Stimulated activated CD4-positive, alpha-beta T cell treated with anti-CD3 and anti-CD28 coated beads, Interleukin-15, amount 100 ng/mL, for 24 hours (primary cell): ENCODE measurements around the gene GAS5.

ENCODE experiments used
- DNase-seq: peaks from one replicate; pipeline ENCODE4 v3.0.0-alpha.2; 2020

GAS5 gene

DNA sequence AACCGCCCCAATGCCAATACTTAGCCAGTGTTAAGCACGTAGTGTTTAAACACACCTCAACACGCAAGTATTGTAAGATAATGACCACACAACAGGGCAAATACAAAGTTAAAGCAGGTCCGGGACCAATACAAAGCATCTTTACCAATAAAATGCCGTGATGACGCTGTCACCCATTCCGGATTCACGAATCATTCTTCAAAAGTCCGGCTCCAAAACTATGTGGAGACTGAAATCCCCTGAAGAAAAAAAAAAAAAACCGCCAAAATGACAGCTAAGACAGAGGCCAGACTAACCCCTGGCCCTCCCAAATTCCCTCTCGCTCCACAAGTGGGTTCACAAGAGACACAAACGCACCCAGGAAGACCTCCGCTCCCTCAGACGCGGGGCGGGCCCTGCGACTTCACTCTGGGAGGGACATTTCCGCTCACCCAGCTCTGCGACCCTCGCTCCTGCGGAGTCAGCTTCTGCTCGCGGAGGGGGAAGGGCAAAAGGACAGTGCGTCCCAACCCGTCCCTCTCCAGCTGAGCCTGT lies 43.9 kb downstream of the GAS5 start:
- DNase-seq, result no peak

DNA sequence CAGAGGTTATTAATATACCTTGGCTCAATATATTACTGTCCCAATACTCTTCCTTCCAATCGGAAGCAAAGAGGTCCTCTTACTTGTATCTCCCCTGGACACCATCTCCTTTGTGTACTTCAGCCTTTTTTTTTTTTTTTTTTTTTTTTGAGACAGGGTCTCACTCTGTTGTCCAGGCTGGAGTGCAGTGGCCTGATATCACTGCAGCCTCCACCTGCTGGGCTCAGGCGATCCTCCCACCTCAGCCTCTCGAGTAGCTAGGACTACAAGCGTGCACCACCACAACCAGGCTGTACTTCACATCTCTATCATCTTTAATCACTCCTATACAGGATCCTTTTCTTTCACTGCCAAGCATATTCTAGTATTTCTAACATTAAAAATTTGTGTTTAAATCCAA lies 46.1 kb downstream of the GAS5 start:
- DNase-seq, result no peak

DNA sequence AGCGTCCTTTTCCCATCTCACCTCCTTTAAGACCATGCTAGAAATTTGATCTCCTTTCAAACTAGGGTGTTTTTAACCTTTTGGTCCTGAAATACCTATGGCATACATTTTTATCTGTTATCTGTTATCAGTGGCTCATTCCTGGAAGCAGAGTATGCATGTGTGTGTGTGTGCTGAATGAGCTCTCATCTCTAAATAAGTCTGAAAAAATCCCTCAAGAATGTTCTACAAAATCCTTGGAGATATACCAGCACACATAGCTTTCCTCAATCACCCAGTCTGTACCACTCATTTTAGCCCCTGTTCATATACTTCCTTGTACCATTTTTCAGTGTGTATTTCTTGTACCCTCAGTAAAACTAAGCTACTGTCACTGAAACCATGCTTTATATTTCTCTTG lies 49.3 kb downstream of the GAS5 start:
- DNase-seq, result no peak
